Skeletal muscle tissue (tissue), 4 donors: ENCODE results near the gene EHD4. TPM values are rescaled to one million over a fixed set of nuclear protein-coding genes. Genes with fewer than 3 reads are reported as not detected.

Experiments
- H3K27ac ChIP-seq: one replicate; pipeline ENCODE4 v1.7.0; 2013; ENCODE audit warnings: mild to moderate bottlenecking, low read depth, low read length, inconsistent platforms
- H3K27me3 ChIP-seq, 3 donors: one replicate each; pipeline ENCODE4 v1.7.0; 2013; ENCODE audit warnings: low read length in 3 of 3; ENCODE audit not compliant: control insufficient read depth in 3 of 3, insufficient read depth in 3 of 3
- H3K36me3 ChIP-seq, 3 donors: one replicate each; pipeline ENCODE4 v1.7.0; 2013; ENCODE audit warnings: low read length in 3 of 3; ENCODE audit not compliant: control insufficient read depth in 3 of 3, insufficient read depth in 3 of 3
- H3K4me1 ChIP-seq, 3 donors: one replicate each; pipeline ENCODE4 v1.7.0; 2013; ENCODE audit warnings: low read length in 3 of 3, mild to moderate bottlenecking in 3 of 3; ENCODE audit not compliant: control insufficient read depth in 3 of 3, insufficient read depth in 3 of 3
- H3K4me3 ChIP-seq, 3 donors: one replicate each; pipeline ENCODE4 v1.7.0; 2013; ENCODE audit warnings: low read length in 3 of 3
- H3K9ac ChIP-seq, 3 donors: one replicate each; pipeline ENCODE4 v1.7.0; 2013; ENCODE audit warnings: low read length in 3 of 3, mild to moderate bottlenecking in 3 of 3, moderate library complexity in 2 of 3, low read depth in 1 of 3
- H3K9me3 ChIP-seq, 3 donors: one replicate each; pipeline ENCODE4 v1.7.0; 2013; ENCODE audit warnings: low read length in 3 of 3; ENCODE audit not compliant: control insufficient read depth in 3 of 3
- total RNA-seq: library from RNA; depleted of rRNA; stranded (reverse); fragments of >200 nt; gene quantifications from one replicate; pipeline ENCODE4 v1.2.3, GENCODE V29; 2014
- donor health status: Osteomylitis.

Gene EHD4
- total RNA-seq, 1 donor from 2014 or later = 24.0 TPM

DNA sequence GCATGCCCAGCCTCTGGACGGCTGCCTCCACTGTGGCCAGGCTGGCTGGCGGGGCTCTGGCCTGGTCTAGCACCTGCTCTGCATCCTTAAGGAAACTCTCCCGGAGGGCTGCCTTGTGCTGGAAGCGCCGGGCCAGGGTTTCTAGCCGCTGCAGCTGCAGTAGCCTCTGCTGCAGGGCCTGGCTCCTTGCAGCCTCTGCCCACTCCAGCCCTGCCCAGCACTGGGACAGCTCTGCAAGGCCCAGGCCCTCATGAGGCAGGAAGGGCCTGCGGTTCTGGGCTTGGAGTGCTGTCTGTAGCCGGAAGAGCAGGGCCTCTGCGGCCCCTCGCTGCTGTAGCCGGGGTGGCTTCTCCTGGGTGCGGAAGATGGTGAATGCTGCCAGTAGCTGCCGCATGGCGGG is 86.5 kb downstream of the EHD4 start:
- H3K36me3 ChIP-seq = no peaks in the 10 kb centered on the region
- H3K27me3 ChIP-seq = no peaks in the 10 kb centered on the region
- peaks cover 9 to 17% (median 15%) of the 10 kb centered on the region in 3 donors for H3K4me1 ChIP-seq
- no peak overlapping the region for H3K4me3 ChIP-seq
- no peaks in the 10 kb centered on the region for H3K9me3 ChIP-seq
- H3K27ac ChIP-seq = no peak overlapping the region
- no peak overlapping the region for H3K9ac ChIP-seq

DNA sequence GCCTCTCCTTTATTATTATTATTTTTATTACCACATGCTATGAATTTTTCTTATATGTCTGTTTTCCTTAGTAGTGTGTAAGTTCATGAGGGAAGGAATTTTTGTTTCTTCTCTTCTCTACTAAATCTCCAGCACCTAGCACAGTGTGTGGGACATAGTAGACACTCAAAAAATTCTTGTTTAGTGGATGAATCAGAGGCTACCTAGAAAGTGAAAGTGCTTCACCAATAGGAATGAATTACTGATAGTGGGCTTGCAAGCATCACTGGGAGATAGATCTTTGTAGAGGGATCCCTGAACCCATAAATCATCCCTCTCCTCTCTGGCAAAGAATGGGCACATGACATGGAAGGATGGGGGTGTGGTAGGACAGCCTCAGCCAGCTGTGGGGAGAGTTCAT is 87.0 kb downstream of the EHD4 start:
- no peaks in the 10 kb centered on the region for H3K27me3 ChIP-seq
- H3K4me3 ChIP-seq = no peak overlapping the region

DNA sequence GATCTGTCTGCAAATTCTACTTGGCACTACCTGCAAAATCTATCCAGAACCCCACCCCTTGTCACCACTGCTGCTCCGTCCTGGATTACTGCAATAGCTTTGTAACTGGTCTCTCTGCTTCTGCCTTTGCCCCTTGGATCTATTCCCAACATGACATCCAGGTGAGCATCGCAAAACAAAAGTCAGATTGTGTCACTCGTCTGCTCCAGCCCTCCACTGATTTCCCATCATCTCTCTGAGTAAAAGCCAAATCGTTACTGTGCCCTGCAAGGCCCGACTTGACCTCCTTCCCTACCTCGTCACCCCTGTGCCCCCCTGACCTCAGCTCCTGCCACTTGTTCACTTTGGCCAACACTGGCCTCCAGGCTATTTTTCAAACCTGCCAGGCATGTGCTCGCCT is 87.9 kb downstream of the EHD4 start:
- H3K9me3 ChIP-seq = no peaks in the 10 kb centered on the region
- no peak overlapping the region for H3K4me3 ChIP-seq
- no peaks in the 10 kb centered on the region for H3K27me3 ChIP-seq
- peaks cover 9 to 17% (median 15%) of the 10 kb centered on the region in 3 donors for H3K4me1 ChIP-seq
- no peak overlapping the region for H3K9ac ChIP-seq
- no peak overlapping the region for H3K27ac ChIP-seq
- no peaks in the 10 kb centered on the region for H3K36me3 ChIP-seq

More for the DNA sequence above, 87.0 kb downstream of the EHD4 start:
- Histone ChIP-seq H3K9ac (no peak overlapping the region), H3K36me3 (no peaks in the 10 kb centered on the region), H3K4me1 (peaks cover 9 to 17% (median 15%) of the 10 kb centered on the region in 3 donors), H3K27ac (no peak overlapping the region), H3K9me3 (no peaks in the 10 kb centered on the region)

DNA sequence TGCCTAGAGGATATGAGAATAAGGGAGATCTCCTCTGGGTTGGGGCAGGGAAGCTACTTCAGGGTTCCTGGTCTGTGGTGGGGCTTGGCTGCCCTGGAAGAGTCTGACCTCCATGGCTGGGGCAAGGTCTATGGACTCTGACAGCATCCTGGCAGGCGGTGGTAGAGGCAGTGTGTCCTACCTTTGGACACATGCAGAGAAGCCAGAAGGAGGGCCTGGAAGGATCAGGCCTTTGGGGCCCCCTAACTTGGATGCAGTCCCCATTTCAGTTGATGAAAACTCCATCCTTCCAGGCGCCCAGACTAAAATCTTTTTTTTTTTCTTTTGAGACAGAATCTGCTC is 88.9 kb downstream of the EHD4 start:
- Histone ChIP-seq H3K4me3 (no peak overlapping the region), H3K9me3 (no peaks in the 10 kb centered on the region), H3K9ac (peak overlapping the region in 1 of 3 donors; percentile 20)

DNA sequence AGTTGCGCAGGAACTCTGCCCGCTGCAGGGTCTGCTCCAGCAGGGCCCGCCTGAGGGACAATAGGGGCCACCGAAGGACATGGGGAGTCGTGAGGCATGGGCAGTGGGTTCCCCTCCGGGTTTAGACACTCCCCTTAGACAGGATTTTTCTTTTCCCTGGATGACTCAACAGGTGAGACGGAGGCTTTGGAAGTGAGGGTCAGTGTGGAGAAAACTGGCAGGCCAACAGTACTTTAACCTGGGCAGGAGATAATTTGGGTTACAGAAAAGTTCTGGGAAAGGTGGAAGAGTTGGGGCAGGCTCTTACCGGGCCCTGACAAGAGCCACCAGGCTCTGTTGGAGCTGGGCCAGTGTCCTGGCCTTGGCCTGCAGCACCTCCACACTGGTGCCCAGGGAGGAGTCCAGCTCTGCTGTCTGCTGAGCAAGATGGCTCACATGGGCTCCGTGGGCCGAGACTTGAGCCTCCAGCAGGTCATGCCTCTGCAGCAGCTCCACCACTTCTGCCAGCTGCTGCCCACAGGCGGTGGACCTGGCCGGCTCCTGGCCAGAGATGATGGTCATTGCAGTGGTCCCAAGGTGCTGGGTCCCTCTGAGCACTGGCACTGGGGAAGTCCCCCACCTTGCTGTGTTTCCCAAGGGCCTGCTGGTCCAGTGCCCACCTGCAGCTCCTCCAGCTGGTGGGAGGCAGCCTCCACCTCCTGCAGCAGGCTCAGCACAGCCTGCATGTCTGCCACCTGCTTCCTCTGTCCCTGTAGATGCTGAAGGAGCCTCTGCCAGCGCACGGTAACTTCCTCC is 89.5 kb downstream of the EHD4 start:
- Histone ChIP-seq H3K4me3 (peak overlapping the region in 1 of 3 donors; percentile 16), H3K9me3 (no peaks in the 10 kb centered on the region), H3K9ac (peak overlapping the region in 2 of 3 donors; percentile 33 to 57), H3K4me1 (peaks cover 16 to 25% (median 21%) of the 10 kb centered on the region in 3 donors), H3K27ac (no peak overlapping the region), H3K27me3 (no peaks in the 10 kb centered on the region), H3K36me3 (no peaks in the 10 kb centered on the region)

More for the DNA sequence above, 88.9 kb downstream of the EHD4 start:
- Histone ChIP-seq H3K4me1 (peaks cover 11 to 19% (median 16%) of the 10 kb centered on the region in 3 donors), H3K36me3 (no peaks in the 10 kb centered on the region), H3K27me3 (no peaks in the 10 kb centered on the region), H3K27ac (no peak overlapping the region)

DNA sequence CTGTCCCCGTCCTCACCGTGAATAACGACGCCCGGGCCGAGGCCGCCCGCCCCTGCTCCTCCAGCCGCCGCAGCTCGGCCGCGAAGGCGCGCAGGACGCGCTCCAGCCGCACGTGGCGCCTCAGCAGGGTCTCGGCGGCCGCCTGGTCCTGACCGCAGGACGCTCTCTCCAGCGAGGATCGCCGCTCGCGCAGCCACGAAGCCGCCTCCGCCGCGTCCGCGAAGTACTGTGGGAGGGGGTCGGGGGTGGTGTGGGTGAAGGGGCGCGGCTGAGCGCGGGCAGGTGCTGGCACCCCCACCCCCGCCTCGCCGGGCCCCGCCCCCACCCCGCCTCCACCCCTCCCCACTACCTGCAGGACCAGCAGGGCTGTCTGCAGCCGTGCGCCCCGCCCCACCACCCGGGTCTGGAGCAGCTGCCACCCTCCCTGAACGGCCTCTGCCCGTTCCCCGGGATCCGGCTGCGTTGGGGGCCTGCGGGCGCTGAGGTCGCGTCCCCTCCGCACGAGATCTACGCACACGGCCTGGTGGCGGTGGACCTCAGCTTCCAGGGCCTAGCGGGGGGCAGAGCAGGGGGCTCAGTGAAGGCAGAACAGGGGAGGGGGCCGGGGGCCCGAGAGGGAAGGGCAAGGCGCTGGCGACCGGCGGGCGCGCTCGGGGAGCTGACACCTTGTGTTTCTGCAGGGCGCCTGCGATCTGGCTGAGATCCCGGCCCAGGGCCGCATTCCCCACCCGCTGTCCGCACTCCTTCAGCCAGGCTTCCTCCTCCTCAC is 90.3 kb downstream of the EHD4 start:
- Histone ChIP-seq H3K27me3 (no peaks in the 10 kb centered on the region), H3K4me1 (peaks cover 19 to 30% (median 22%) of the 10 kb centered on the region in 3 donors), H3K36me3 (no peaks in the 10 kb centered on the region), H3K4me3 (peak overlapping the region in 2 of 3 donors; percentile 12 to 29), H3K9ac (peak overlapping the region in 2 of 3 donors; percentile 33 to 57), H3K9me3 (no peaks in the 10 kb centered on the region), H3K27ac (no peak overlapping the region)

DNA sequence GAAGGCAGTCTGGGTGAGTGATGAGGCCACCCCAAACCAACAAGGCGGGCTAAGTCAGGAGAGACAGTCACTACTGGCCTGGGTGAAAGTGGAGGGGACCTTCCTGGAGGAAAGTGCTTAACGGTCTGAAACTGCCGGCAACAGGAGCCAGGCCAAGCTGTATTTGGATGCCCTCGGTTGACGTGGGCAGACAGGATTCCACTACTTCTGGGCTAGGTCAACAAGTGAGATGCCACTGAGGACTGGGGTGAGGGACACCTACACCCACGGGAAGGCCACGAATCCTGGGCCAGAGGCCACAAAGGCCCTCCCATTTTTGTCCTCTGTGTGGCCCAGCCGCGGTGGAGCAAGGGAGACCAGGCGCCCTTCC is 90.8 kb downstream of the EHD4 start:
- Histone ChIP-seq H3K9ac (peak overlapping the region in 1 of 3 donors; percentile 40), H3K9me3 (no peaks in the 10 kb centered on the region), H3K36me3 (no peaks in the 10 kb centered on the region), H3K27me3 (no peaks in the 10 kb centered on the region), H3K4me1 (peaks cover 19 to 30% (median 22%) of the 10 kb centered on the region in 3 donors), H3K4me3 (peak overlapping the region in 2 of 3 donors; percentile 12 to 29), H3K27ac (no peak overlapping the region)

DNA sequence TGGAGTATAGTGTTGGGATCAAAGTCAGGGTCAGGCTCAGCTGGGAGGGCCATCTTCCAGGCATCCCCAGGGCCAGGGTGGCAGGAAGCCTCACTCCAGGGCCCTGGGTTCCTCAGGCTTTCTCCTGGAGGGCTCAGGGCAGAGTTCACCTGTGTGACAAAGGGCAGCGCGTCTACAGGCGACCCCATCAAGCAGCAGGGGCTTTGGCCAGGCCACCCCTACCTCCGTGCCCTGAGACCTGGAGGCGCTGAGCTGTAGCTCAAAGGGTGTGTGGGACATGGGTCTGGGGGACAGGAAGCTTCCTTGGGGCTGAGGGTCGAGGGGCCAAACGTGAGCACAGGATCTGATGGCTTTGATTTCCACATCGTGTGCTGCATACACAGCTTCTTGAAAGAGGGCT is 91.3 kb downstream of the EHD4 start:
- Histone ChIP-seq H3K4me1 (peaks cover 19 to 30% (median 22%) of the 10 kb centered on the region in 3 donors), H3K27ac (no peak overlapping the region), H3K9me3 (no peaks in the 10 kb centered on the region), H3K27me3 (no peaks in the 10 kb centered on the region), H3K4me3 (no peak overlapping the region), H3K36me3 (no peaks in the 10 kb centered on the region), H3K9ac (no peak overlapping the region)

DNA sequence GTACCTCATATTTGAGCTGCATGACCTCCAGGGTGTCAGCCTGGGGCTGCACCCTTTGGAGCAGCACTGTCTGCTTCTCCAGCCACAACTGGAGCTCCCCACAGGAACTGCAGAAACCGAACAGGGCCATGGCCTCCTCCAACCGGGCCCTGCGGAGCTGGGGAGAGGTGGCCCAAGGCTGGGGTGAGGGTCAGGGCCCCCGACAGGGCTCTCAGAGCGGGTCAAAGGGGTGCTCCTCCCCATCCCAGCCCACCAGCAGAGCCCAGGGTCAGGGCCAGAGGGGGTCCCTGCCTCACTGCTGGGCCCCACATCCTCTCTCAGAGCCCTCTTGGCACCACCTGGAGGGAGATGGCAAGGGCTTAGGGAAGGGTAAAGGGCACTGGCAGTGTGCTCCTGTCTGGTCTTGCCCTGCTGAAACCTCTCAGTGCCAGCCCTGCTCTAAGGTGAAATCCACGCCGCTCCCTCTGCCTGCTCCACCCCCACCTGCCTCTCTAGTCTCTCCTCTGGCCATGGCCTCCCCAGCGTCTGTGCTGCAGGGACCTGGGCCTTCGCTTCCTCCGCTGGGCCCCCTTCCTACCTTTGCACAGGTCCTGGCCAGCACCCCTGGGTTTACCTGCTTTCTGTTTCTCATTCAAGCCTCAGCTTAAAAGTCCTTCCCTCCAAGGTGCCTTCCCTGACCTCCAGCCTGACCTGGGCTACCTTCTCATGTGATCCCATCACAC is 92.0 kb downstream of the EHD4 start:
- no peak overlapping the region for H3K27ac ChIP-seq
- no peaks in the 10 kb centered on the region for H3K36me3 ChIP-seq
- H3K4me3 ChIP-seq = no peak overlapping the region
- no peaks in the 10 kb centered on the region for H3K9me3 ChIP-seq
- H3K27me3 ChIP-seq = no peaks in the 10 kb centered on the region
- H3K9ac ChIP-seq = no peak overlapping the region
- peaks cover 19 to 30% (median 22%) of the 10 kb centered on the region in 3 donors for H3K4me1 ChIP-seq
